Progenitor cell of endocrine pancreas (in vitro differentiated cells): ENCODE data around the gene CHADL. TPM values are rescaled to one million over a fixed set of nuclear protein-coding genes. Genes with fewer than 3 reads are reported as not detected.

Source experiments
- DNase-seq: peaks from one replicate; pipeline ENCODE4 v3.0.0; 2021; ENCODE audit warnings: low spot score; ENCODE audit not compliant: unreplicated experiment
- H3K27ac Mint-ChIP-seq: 2 replicates; pipeline ENCODE4 v1.8.0; 2021; ENCODE audit warnings: mild to moderate bottlenecking, moderate library complexity, mixed read lengths
- H3K27me3 Mint-ChIP-seq: 2 replicates; pipeline ENCODE4 v1.8.0; 2021; ENCODE audit warnings: mixed read lengths
- H3K36me3 Mint-ChIP-seq: 2 replicates; pipeline ENCODE4 v1.8.0; 2022; ENCODE audit warnings: mixed read lengths; ENCODE audit not compliant: insufficient read depth
- H3K4me1 Mint-ChIP-seq: 2 replicates; pipeline ENCODE4 v1.8.0; 2021; ENCODE audit warnings: low read depth, mixed read lengths
- H3K4me3 Mint-ChIP-seq: 2 replicates; pipeline ENCODE4 v1.8.0; 2021; ENCODE audit warnings: low read depth, mild to moderate bottlenecking, moderate library complexity, mixed read lengths
- H3K9me3 Mint-ChIP-seq: 2 replicates; pipeline ENCODE4 v1.8.0; 2021; ENCODE audit warnings: low read depth, mixed read lengths
- total RNA-seq: library from RNA; stranded (reverse); gene quantifications from 2 replicates; pipeline ENCODE4 v1.2.1, GENCODE V29; 2021
- TF ChIP-seq, protein P1 (sequence below): fragments of 200-600 bp; sonication (generic); IDR thresholded peaks from one replicate; pipeline ENCODE4 v1.5.0; 2021; ENCODE audit warnings: antibody characterized with exemption, mild to moderate bottlenecking; ENCODE audit not compliant: unreplicated experiment

The CHADL gene
- total RNA-seq, 1 donor from 2014 or later: 3.1 TPM

DNA sequence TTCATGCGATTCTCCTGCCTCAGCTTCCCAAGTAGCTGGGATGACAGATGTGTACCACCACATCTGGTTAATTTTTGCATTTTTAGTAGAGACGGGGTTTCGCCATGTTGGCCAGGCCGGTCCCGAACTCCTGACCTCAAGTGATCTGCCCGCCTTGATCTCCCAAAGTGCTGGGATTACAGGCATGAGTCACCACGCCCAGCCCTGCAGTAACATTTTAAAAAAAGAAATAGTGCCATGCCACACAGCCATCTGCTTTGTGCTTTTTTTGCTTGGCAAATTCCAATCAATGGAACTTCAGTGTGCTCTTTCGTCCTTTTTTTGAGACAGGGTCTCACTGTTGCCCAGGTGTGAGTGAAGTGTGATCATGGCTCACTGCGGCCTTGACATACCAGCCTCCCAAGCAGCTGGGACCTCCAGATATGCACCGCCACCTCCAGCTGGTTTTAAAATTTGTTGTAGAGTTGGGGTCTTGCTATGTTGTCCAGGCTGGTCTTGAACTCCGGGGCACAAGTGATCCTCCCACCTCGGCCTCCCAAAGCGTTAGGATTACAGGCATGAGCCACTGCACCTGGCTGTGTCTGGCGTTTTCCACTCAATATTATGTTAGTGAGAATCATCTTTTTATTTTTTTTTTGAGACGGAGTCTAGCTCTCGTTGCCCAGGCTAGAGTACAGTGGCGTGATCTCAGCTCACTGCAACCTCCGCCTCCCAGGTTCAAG is 1.8 kb upstream of the CHADL start:
- TF ChIP-seq, protein P1, sequence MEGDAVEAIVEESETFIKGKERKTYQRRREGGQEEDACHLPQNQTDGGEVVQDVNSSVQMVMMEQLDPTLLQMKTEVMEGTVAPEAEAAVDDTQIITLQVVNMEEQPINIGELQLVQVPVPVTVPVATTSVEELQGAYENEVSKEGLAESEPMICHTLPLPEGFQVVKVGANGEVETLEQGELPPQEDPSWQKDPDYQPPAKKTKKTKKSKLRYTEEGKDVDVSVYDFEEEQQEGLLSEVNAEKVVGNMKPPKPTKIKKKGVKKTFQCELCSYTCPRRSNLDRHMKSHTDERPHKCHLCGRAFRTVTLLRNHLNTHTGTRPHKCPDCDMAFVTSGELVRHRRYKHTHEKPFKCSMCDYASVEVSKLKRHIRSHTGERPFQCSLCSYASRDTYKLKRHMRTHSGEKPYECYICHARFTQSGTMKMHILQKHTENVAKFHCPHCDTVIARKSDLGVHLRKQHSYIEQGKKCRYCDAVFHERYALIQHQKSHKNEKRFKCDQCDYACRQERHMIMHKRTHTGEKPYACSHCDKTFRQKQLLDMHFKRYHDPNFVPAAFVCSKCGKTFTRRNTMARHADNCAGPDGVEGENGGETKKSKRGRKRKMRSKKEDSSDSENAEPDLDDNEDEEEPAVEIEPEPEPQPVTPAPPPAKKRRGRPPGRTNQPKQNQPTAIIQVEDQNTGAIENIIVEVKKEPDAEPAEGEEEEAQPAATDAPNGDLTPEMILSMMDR: no peak
- no peaks in the 10 kb centered on the region for H3K9me3 Mint-ChIP-seq
- peaks cover 2% of the 10 kb centered on the region for H3K4me1 Mint-ChIP-seq
- H3K4me3 Mint-ChIP-seq: no peak overlapping the region
- no peak overlapping the region for H3K27ac Mint-ChIP-seq
- peaks cover 3% of the 10 kb centered on the region for H3K27me3 Mint-ChIP-seq
- H3K36me3 Mint-ChIP-seq: peaks cover 3% of the 10 kb centered on the region
- no peak for DNase-seq

GRCh38 chr22:41241133-41241676 is 474 bp upstream of the CHADL start:
- peaks cover 2% of the 10 kb centered on the region for H3K4me1 Mint-ChIP-seq
- no peak for DNase-seq
- TF ChIP-seq, protein P1: no peak
- no peak overlapping the region for H3K4me3 Mint-ChIP-seq
- no peaks in the 10 kb centered on the region for H3K9me3 Mint-ChIP-seq
- H3K36me3 Mint-ChIP-seq: peaks cover 2% of the 10 kb centered on the region
- H3K27ac Mint-ChIP-seq: no peak overlapping the region
- H3K27me3 Mint-ChIP-seq: peaks cover 3% of the 10 kb centered on the region

- Mint-ChIP-seq H3K27ac (no peak overlapping the region), H3K4me1 (peaks cover 2% of the 10 kb centered on the region), H3K9me3 (no peaks in the 10 kb centered on the region), H3K27me3 (peaks cover 3% of the 10 kb centered on the region), H3K4me3 (no peak overlapping the region), H3K36me3 (no peaks in the 10 kb centered on the region)
- TF ChIP-seq, protein P1: no peak
- no peak for DNase-seq
These were observed 1.1 kb downstream of the CHADL start for GRCh38 chr22:41239443-41240128.

DNA sequence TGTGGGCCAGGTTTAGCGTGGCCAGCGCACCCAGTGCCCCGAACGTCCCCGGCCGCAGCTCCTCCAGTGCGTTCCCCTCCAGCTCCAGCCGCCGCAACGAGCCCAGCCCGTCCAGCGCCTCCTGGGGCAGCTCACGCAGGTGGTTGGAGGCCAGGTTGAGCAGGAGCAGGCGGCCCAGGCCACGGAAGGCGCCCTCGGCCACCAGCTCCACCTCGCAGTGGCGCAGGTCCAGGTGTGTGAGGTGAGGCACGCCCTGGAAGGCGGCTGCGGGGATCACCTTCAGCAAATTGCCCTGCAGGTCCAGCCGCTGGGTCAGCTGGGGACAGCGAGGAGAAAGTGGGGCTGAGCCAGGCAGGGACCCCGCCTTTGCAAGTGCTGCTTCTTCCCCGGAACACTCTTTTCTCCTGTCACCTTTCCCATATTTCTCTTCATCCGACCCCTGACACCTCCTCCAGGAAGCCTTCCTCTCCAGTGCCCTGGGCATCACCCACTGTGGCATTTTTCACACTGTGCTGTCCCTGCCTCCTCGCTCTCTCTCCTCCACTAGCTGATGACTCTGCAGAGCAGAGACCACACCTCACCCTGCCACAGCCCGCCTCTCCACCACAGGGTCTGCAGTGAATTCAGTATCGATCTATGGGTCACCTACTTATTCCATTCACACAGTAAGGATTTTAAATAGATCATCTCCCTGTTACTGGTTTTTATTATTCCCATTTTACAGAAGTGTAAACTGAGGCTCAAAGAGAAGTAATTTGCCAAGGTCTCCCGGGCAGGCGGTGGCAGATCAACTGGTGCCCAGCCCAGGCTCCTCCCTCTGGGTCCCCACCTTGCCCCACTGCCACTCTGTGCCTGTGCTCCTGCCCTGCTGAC is 1.9 kb downstream of the CHADL start:
- peak overlapping the region; percentile 60 for H3K4me3 Mint-ChIP-seq
- peaks cover 3% of the 10 kb centered on the region for H3K27me3 Mint-ChIP-seq
- no peak for DNase-seq
- TF ChIP-seq, protein P1: no peak
- no peaks in the 10 kb centered on the region for H3K36me3 Mint-ChIP-seq
- H3K4me1 Mint-ChIP-seq: peaks cover 2% of the 10 kb centered on the region
- H3K27ac Mint-ChIP-seq: peak overlapping the region; percentile 70
- H3K9me3 Mint-ChIP-seq: no peaks in the 10 kb centered on the region
